HL-60/S4 (cell line): ENCODE measurements around the gene PDE8A.

ENCODE experiments used
- in situ Hi-C: fragments of 300-500 bp; cut with MboI; formaldehyde crosslinking; loops from 2 replicates; pipeline ENCODE4 v1.14.3; 2022; ENCODE audit warnings: low sequenced_read_pairs

Gene PDE8A

GRCh38 chr15:85116925-85117646, 135.4 kb downstream of the PDE8A start:
- in situ Hi-C loops = no loop called here

- in situ Hi-C loops = no loop called here
Measured at GRCh38 chr15:85118173-85118572, 136.5 kb downstream of the PDE8A start.

GRCh38 chr15:85118581-85118980, 136.9 kb downstream of the PDE8A start:
- in situ Hi-C loops = no loop called here

- in situ Hi-C loops = no loop called here
Measured at GRCh38 chr15:85120351-85121113, 138.9 kb downstream of the PDE8A start.

- in situ Hi-C loops = no loop called here
Measured at GRCh38 chr15:85124173-85124572, 142.5 kb downstream of the PDE8A start.

- in situ Hi-C loops = no loop called here
Measured at GRCh38 chr15:85125056-85125661, 143.5 kb downstream of the PDE8A start.

- in situ Hi-C loops = no loop called here
Measured at GRCh38 chr15:85128621-85129020, 147.0 kb downstream of the PDE8A start.

GRCh38 chr15:85129881-85130280, 148.2 kb downstream of the PDE8A start:
- in situ Hi-C loops = no loop called here

- in situ Hi-C loops = no loop called here
Measured at GRCh38 chr15:85131915-85132314, 150.3 kb downstream of the PDE8A start.

- in situ Hi-C loops = no loop called here
Measured at GRCh38 chr15:85133709-85134108, 152.1 kb downstream of the PDE8A start.

- in situ Hi-C loops = no loop called here
Measured at GRCh38 chr15:85137489-85138168, 156.0 kb downstream of the PDE8A start.

GRCh38 chr15:85139391-85139790, 157.7 kb downstream of the PDE8A start:
- in situ Hi-C loops = no loop called here

GRCh38 chr15:85141726-85142125, 160.1 kb downstream of the PDE8A start:
- in situ Hi-C loops = no loop called here

- in situ Hi-C loops = no loop called here
Measured at GRCh38 chr15:85142312-85142711, 160.7 kb downstream of the PDE8A start.

- in situ Hi-C loops = no loop called here
Measured at GRCh38 chr15:85149465-85150129, 167.9 kb downstream of the PDE8A start.

GRCh38 chr15:85150130-85150480, 168.4 kb downstream of the PDE8A start:
- in situ Hi-C loops = no loop called here

- in situ Hi-C loops = no loop called here
Measured at GRCh38 chr15:85151145-85151544, 169.5 kb downstream of the PDE8A start.

GRCh38 chr15:85151861-85152260, 170.2 kb downstream of the PDE8A start:
- in situ Hi-C loops = no loop called here

- in situ Hi-C loops = no loop called here
Measured at GRCh38 chr15:85154061-85154460, 172.4 kb downstream of the PDE8A start.

- in situ Hi-C loops = no loop called here
Measured at GRCh38 chr15:85155360-85155759, 173.7 kb downstream of the PDE8A start.

GRCh38 chr15:85155857-85156256, 174.2 kb downstream of the PDE8A start:
- in situ Hi-C loops = no loop called here
